ENCODE measurements around the gene ARHGEF39.

Gene ARHGEF39

DNA sequence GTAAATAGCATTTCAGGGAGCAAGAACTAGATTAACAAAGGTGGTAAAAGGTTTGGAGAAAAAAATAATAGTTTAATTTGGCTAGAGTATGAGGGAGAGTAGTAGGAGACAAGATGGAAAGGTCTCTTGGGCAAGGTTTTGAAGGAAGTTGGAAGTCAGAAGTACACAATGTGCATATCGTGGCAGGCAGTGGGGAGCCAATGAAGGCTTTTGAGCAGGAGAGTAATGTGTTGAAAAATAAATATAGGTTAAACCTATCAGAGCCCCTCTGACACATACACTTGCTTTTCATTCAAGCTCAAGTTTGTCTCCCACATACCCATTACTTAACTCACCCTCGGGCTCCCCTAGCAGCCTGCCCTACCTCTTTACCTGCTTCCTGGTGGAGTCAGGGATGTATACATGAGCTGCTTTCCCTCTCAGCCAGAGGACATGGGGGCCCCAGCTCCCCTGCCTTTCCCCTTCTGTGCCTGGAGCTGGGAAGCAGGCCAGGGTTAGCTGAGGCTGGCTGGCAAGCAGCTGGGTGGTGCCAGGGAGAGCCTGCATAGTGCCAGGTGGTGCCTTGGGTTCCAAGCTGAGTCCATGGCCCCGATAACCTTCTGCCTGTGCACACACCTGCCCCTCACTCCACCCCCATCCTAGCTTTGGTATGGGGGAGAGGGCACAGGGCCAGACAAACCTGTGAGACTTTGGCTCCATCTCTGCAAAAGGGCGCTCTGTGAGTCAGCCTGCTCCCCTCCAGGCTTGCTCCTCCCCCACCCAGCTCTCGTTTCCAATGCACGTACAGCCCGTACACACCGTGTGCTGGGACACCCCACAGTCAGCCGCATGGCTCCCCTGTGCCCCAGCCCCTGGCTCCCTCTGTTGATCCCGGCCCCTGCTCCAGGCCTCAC lies 8.4 kb upstream of the ARHGEF39 start, which contains the start of gene CA9:
Gene CA9, plus strand, starts transcription at position 797 of the 893 bp plus-strand sequence. Its CDS starts 32 bp downstream, at position 829.
- no peak for DNase-seq

DNA sequence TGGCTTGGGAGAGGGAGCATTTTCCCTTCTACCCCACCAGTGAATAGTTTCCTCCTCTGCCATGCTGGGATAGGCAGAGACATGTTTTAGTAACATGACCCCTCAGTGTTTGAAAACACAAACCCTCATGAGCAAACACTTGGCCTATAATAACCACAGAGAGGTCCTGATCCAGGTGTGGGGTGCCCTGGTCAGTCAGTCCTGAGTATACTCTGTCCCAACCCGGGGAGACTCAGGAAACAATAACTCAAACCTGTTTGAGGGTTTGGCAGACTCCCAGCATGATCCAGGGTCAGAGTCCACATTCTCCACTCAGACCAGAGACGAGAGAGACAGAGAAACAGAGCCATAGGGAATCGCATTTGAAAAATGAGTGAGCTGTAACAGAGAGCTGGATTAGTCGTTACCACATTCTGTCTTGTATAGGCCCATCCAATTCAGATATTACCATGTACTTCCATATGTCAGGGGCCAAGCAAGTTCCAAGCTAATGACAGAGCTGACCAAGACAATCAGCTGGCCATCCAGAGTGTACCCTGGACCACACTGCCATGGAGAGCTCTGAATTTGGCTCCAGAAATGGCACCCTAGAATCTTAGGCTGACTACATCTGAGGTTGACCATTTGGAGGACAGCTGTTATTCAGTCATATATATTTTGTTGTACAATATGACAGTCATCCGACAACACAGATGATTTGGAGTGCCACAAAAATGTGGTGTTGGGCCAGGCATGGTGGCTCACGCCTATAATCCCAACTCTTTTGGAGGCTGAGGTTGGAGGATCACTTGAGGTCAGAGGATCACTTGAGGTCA lies 4.5 kb upstream of the ARHGEF39 start:
- no peak for DNase-seq

DNA sequence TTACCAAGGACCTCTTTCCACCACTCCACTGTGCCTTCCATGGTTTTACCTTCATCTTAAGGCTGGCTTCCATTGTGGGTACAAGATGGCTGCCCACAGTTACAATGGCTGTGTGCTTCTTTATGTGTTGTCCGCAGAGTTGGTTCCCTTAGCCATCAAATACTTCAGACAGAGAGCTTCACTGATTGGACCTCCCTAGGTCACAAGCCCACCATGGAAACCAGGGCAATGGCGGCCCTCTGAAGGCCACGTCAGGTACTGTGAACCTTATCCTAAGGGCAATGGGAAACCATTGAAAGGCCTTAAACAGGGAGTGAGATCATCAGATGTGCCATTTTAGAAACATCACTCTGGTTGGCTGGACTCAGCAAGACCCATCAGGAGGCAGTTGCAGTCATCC lies 2.9 kb upstream of the ARHGEF39 start:
- DNase-seq: no peak

DNA sequence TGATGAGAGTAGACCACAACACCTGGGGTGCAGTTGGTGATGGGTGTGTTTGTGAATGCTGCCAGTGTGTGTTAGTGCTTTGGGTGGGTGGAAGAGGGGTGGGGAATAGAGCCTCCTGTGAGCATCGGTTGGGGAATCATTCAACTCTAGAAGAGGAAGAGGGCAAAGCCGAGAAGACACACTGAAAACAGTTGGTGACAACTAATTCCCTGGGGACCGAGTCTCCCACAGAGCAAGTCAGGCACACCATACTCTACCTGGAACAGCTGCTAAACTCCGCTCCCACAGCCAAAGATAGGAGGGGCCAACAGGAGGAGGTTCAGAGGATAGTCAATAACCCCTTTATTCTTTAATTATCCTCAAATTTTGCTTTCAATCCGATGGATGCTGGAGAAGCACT lies 1.6 kb upstream of the ARHGEF39 start:
- no peak for DNase-seq

DNA sequence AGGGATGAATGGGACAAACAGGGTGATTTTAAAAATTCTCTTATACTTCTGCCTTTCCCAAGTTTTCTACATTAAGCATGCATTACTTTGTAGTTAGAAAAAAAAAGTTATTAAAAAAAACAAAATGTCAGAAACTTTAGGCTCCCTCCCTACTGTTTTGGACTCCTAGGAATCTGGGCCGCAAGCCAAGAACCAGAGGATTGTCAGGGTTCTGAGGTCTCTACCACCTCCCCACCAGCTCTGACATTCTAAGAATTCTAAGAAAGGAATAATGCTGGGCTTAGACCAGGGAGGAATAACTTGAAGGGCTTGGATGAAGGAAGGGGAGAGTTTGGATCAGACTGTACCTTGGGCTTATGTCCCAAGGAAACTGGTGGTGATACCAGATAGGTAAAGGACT lies 1.1 kb upstream of the ARHGEF39 start:
- DNase-seq: no peak

DNA sequence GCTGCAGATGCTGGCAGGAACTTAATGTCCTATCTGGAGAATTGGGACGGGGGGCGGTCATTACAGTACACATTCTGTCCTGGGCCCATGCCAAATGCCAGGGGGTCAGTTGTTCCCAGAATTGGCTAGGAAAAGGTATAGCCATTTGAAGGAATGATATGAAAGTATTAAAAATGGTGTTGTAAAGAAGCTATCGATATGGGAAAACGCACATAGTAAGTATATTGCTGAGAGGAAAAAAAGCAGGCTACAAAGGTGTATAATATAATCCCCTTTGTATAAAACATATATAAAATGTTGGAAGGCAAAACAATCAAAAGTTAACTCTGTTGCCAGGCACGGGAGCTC lies 450 bp upstream of the ARHGEF39 start:
- DNase-seq: no peak

DNA sequence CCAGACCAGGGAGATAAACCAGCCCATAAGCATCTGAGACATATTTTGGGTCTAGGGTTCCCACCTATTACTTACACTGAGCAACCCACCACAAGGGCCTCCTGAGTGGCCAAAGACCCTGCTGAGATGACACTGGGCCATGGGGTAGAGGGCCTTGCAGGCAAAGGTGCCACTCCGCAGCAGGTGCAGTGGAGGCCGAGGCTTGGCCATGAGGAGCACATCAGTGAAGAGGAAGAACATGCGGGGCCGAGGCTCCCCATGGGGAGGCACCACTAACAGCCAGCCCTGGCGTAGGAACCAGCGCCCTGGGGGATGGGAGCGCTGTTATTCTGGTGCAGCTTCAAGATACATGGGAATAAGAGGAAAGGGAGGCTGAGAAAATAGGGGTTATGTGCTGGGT lies 2.6 kb downstream of the ARHGEF39 start:
- no peak for DNase-seq

DNA sequence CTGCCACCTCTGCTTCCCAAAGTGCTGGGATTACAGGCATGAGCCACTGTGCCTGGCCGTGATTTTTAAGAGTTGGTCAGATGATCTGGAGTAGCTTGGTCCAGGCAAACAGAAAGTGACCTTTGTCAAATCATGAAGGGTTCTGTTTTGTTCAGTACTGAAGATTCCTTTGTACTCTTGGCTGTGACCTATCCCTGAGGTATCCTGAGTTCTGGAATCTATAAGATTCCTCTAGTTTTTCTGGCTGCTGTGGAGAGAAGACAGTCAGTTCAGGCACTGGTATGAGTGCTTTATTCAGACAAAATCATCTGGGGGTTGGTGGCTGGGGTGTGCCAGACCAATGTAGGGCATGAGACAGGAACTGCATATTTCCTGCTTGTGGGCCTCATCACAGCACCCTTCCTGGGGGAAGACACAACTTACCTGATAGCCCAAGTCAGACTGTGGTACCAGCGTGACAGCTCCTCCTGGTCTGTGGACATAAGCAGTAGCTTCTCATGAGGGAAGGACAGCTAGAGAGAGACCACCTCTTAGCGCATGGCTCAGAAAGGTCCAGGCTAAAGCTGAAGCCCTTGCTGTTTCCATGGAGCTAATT lies 3.1 kb downstream of the ARHGEF39 start:
- no peak for DNase-seq

DNA sequence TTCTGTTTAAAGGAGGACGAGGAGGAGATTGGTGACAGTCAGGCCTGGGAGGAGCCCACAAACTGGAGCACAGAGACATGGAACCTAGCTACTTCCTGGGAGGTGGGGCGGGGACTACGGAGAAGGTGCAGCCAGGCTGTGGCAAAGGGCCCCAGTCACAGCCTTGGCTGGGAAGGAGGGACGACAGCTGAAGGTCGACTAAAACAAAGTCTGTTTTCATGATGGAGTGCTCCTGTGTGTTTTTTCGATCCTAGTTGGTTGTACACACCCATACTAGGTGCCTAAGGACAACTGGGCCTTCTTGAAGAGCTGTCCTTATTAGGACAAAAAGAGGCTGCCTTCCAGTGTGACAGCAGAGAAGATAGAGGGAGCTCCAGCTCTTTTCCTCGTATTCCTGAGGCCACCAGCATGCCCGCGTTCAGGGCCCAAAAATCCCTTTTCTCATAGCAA lies 4.0 kb downstream of the ARHGEF39 start:
- no peak for DNase-seq

DNA sequence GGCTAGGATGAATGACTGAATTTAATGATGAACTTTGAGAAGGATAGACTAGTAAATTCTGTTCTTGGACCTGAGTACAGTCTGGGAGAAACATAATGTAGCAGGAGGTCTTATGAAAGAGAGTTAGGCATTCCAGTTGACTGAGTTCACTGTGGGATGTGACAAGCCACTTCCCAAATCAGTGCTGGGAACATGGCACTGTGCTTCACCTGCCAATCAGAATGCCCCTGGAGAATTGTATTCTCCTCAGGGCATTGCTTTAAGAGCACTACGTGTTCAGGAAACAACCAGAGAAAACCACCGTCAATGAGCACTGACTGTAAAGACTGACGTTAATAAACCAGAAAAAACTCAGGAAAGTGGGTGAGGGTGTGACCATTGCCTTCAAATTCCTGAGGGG lies 5.7 kb downstream of the ARHGEF39 start:
- DNase-seq: no peak

DNA sequence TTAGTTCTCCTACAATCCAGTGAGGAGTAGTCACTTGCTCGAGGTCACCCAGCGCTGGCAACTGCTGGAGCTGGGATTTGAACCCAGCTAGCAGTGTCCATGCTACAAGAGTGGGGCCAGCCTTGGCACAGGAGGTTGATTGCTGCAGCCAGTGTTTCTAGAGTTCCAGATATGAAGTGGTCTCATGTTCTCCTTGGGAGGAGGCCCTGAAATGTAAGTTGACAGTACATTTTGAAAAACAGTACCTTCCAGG lies 6.1 kb downstream of the ARHGEF39 start:
- DNase-seq: no peak

DNA sequence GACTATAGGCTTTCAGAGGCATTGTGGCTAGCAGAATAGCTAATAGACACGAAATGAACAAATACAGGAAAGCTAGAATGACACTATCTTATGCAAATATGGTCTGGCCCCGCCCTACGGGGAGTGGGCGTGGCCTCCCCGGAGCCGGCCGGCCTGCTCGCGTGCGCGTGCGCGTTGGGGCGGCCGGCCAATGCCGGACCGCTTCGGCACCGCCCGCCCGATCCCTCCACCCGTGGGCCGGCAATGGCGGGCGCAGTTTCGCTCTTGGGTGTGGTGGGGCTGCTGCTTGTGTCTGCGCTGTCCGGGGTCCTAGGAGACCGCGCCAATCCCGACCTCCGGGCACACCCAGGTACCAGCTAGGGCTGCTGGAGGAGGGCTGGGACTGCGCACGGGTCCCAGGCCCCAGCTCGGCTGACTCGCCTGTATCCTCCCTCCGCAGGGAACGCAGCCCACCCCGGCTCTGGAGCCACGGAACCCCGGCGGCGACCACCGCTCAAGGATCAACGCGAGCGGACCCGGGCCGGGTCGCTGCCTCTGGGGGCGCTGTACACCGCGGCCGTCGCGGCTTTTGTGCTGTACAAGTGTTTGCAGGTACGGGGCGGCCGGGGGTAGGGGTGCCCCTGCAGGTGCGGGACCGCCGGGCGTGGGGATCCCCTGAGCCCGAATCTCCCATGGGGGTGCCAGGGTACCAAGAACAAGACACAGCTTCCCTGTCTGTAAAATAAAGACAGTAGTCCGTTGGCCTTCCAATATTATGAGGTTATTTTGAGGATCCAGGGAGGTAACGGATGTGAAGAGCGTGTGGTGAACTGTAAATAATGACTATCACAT lies 6.6 kb downstream of the ARHGEF39 start, which contains the start of gene CCDC107:
Gene CCDC107, plus strand, starts transcription at position 156 of the 831 bp plus-strand sequence. Its CDS starts 88 bp downstream, at position 244.
- DNase-seq: peak; percentile 75 to 80

DNA sequence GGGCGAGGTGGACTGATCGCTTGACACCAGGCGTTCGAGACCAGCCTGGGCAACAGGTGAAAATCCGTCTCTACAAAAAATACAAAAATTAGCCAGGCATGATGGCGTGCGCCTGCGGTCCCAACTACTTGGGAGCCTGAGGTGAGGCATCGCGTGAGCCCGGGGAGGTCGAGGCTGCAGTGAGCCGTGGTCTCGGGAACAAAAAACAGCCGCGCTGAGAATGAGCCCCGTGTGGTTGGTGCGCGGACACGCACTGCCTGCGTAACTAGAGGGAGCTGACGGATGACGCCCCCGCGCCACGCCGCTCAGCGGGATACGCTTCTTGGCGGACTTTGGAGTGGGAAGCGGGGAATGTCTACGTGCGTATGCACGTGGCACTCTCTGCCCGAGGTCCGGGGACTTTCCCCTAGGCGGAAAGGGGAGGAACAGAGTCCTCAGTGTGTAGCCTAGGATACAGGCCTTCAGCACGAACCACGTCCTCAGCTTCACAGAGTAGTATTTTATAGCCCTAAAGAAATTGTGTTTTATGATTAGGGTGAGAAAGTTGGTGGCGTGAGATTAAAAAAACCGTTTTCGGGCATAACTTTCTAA lies 7.4 kb downstream of the ARHGEF39 start, which contains the start of gene RMRP:
Gene RMRP, minus strand, starts transcription at position 474 of the 591 bp plus-strand sequence.
- DNase-seq: peak; percentile 89 to 92

DNA sequence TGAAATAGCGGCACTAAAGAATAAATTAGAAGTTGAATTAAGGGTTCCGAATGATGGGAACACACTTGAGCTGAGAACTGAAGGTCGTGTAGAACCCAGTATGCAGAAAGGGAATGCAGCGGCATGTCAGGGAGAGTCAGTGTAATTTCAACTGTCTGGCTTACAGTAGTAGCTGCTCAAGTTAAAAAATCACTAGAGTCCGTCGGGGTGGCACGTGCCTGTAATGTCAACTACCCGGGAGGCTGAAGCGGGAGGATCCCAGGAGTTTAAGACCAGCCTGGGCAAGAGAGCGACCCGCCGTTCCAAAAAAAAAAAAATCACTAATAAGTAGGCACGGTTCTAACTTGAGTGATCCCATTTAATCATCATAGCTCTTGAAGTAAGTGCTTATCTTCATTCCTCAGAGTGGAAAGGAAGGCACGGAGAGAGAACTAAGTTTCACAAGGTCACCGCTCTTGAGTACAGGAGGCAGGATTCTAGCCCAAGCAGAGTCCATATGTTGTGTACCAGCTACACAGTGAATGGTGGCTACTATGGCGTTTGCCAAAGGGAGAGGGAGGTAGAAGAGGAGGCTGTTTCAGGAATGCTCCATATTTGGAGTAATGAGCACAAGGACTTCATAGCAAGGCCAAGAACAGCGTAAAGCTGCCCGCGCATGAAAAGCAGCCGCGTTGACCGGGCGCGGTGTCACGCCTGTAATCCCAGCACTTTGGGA lies 8.0 kb downstream of the ARHGEF39 start:
- no peak for DNase-seq

DNA sequence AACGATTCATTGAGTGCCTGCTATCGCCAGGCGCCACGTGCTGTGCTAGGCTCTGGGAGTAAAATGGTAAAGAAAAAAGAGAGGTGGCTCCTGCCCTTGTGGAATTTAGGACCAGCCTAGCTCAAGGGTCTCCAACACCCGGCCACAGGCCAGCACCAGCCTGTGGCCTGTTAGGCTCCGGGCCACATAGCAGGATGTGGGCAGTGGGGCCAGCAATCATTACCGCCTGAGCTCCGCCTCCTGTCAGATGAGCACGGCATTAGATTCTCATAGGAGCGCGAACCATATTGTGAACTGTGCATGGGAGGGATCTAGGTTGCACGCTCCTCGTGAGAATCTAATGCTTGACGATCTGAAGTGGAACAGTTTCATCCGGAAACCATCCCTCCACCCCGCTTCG lies 8.6 kb downstream of the ARHGEF39 start:
- DNase-seq: no peak

DNA sequence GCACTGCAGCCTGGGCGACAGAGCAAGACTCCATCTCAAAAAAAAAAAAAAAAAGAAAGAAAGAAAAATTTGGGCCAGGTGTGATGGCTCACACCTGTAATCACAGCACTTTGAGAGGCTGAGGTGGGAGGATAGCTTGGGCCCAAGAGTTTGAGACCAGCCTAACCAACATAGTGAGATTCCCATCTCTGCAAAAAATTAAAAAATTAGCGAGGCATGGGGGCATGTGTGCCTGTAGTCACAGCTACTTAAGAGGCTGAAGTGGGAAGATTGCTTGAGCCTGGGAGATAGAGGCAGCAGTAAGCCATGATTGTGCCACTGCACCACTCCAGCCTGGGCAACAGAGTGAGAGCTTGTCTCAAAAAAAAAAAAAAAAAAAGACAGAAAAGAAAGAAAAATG lies 11.4 kb downstream of the ARHGEF39 start:
- no peak for DNase-seq

DNA sequence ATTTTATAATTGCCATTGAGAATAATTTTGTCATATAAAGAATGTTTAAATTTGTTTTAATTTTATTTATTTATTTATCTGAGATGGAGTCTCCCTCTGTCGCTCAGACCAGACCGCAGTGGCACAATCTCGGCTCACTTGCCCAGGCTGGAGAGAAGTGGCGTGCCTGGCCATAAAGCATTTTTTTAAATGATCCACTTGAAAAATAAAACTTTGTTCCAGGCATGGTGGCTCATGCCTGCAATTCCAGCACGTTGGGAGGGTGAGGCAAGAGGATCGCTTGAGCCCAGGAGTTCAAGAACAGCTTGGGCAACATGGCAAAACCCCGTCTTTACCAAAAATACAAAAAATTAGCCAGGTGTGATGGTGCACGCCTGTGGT lies 12.2 kb downstream of the ARHGEF39 start:
- DNase-seq: no peak

DNA sequence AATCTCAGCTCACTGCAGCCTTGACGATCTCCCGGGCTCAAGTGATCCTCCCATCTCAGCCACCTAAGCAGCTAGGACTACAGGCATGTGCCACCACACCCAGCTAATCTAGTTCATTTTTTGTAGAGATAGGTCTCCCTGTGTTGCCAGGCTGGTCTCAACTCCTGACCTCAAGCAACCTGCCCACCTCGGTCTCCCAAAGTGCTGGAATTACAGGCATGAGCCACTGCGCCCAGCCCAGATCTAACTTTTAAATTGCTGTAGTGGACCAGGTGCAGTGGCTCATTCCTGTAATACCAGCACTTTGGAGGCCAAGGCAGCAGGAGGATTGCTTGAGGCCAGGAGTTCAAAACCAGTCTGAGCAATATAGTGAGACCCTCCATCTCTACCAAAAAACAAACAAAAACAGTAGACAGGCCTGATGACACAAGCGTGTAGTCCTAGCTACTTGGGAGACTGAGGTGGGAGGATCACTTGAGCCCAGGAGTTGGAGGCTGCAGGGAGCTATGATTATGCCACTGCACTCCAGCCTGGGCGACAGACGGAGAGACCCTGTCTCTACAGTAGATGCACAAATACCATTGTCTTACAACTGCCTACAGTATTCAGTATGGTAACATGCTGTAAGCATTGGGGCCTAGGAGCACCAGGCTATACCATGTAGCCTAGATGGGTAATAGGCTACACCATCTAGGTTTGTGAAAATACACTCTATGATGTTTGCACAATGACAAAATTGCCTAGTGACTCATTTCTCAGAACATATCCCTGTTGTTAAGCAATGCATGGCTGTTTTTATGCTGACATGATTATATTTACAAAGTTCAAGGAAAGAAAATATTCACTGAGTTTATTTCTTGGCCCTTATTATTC lies 12.8 kb downstream of the ARHGEF39 start:
- DNase-seq: no peak

DNA sequence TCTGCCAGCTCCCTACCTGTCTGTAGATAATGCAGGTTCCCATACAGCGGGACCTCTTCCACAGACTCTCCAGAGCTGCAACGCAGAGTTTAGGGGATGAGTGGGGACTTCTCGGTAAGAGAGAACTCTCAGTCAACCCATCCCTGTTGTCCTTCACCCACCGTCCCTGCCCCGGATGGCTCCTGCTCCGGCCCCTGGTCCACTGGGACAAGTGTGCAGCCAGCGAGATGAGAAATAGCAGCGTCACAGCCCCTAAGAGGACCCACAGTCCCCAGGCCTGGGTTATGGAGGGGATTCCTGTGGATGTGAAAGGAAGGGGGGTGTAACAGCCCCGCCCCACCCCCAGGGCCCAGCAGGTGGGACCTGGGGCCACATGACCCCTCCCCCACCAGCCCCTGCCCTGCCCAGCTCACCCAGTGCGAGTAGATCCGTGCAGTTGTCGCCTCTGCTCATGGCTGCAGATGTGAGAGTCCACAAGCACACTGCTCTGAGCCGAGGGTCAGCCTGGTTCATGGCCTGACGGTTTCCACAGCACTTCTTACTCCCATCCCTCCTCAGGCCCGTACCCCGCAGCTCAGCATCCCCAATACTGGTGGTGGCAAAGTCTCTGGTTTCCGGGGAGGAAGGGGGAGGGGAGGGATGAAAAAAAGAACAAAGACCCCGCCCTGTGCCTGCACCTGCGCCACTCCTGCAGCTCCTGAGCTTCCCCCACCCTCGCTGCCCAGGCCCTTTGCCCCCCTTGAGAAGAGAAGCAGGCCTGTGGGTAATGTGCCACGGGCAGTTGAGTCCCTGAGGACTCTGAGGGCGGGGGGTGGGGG lies 14.4 kb downstream of the ARHGEF39 start, which contains the start of gene SIT1:
Gene SIT1, minus strand, starts transcription at position 591 of the 818 bp plus-strand sequence. Its CDS starts 78 bp downstream, at position 513.
- no peak for DNase-seq

Data from activated CD4-positive, alpha-beta T cell treated with anti-CD3 and anti-CD28 coated beads, Interleukin-2, amount 50 U/mL, for 4 hours (primary cell).